ENCODE data around the gene TNRC18.

- TF ChIP-seq CTCF (IDR thresholded peaks at IDR 0.05) (no peak), POLR2A (IDR thresholded peaks at IDR 0.05) (no peak)
These were observed 74.0 kb downstream of the TNRC18 start for GRCh38 chr7:5349437-5350173.

Measured in Peyer's patch (tissue), 4 donors.